Measurements from ENCODE around the gene PF4V1.

PF4V1 gene

GRCh38 chr4:73855406-73855805 lies 2.3 kb downstream of the PF4V1 start:
- TF ChIP-seq CTCF (conservative IDR thresholded peaks at IDR 0.05): no peak
- no peak overlapping the region for H3K27ac ChIP-seq

- no peak for TF ChIP-seq CTCF (conservative IDR thresholded peaks at IDR 0.05)
- H3K27ac ChIP-seq: no peak overlapping the region
Observed at GRCh38 chr4:73856518-73856917, 3.4 kb downstream of the PF4V1 start.

GRCh38 chr4:73859614-73860088 lies 6.6 kb downstream of the PF4V1 start:
- H3K27ac ChIP-seq: no peak overlapping the region
- no peak for TF ChIP-seq CTCF (conservative IDR thresholded peaks at IDR 0.05)

GRCh38 chr4:73860181-73860580 lies 7.1 kb downstream of the PF4V1 start:
- no peak for TF ChIP-seq CTCF (conservative IDR thresholded peaks at IDR 0.05)
- H3K27ac ChIP-seq: no peak overlapping the region

GRCh38 chr4:73860917-73861316 lies 7.8 kb downstream of the PF4V1 start:
- no peak overlapping the region for H3K27ac ChIP-seq
- no peak for TF ChIP-seq CTCF (conservative IDR thresholded peaks at IDR 0.05)

- TF ChIP-seq CTCF (conservative IDR thresholded peaks at IDR 0.05): no peak
- H3K27ac ChIP-seq: no peak overlapping the region
Observed at GRCh38 chr4:73862322-73862721, 9.2 kb downstream of the PF4V1 start.

- TF ChIP-seq CTCF (conservative IDR thresholded peaks at IDR 0.05): peak; percentile 99
- H3K27ac ChIP-seq: peak overlapping the region; percentile 1; the same call in 1 of the 2 replicates
Observed at GRCh38 chr4:73864365-73864764, 11.3 kb downstream of the PF4V1 start.

Data from VCaP (cell line).